Ammon's horn (tissue), 1 donor: Measurements from ENCODE around the gene HPS4.
"Not testable (repeated sequence)": the region's sequence is repeated elsewhere in the genome, so short reads cannot be mapped to it uniquely, and the experiment has no call there.

ENCODE experiments used
- DNase-seq: peaks from one replicate; pipeline ENCODE4 v3.0.0-alpha.2; 2016; ENCODE audit warnings: low spot score

Gene HPS4

GRCh38 chr22:26483439-26484359 lies at the start of gene HPS4, which contains the start of gene SRRD:
Gene HPS4 (minus strand): TSS chr22:26483783. CDS start chr22:26481762, 2,021 bp downstream.
Gene SRRD (plus strand): TSS chr22:26483877. CDS start chr22:26483891, 14 bp downstream.
- peak; percentile 90 for DNase-seq

GRCh38 chr22:26529345-26529744 lies 45.8 kb upstream of the HPS4 start:
- DNase-seq, result no peak

GRCh38 chr22:26528518-26528917 lies 44.9 kb upstream of the HPS4 start:
- DNase-seq, result not testable (repeated sequence)

DNA sequence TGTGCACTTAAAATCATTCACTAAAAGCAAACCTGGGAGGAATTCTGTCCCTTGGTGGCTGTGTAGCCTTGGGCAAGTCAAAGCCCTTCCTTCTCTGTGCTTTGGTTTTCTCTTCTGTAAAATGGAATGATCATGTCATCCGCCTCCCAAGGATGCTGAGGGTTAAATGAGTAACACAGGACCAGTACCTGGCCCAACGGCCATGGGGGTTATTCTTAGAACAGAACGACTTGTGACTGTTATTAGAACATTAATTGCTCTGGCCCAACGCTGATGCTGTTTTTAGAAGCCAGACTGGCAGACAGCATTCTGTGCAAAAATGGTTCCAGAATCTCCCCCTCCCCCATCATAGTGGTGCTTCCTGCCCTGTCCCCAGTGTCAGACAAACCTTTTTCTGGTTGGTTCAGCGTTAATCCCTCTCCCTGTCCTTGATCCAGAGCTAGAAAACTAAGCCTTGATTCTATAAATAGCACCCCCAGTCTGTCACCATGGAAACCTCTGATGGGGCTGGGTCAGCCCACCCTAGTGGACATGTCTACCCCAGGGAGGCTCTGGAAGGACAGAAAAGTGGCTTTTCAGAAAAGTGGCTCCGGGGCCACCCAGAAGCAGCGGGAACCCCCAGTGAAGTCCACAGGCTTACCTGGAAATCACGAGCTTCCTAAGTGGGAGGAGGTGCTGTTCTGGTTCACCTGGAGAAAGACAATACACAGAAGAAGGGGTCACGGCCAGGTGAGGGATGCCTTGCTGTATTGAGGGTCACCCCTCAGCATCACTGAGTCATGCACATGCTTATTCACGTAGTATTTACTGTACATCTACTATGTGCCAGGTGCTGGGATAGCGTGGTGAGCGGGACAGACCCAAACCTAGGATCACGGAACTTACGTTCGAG lies 44.2 kb upstream of the HPS4 start:
- no peak for DNase-seq

- no peak for DNase-seq
These were observed 43.6 kb upstream of the HPS4 start for GRCh38 chr22:26527167-26527566.

GRCh38 chr22:26525946-26526564 lies 42.5 kb upstream of the HPS4 start:
- DNase-seq, result no peak

DNA sequence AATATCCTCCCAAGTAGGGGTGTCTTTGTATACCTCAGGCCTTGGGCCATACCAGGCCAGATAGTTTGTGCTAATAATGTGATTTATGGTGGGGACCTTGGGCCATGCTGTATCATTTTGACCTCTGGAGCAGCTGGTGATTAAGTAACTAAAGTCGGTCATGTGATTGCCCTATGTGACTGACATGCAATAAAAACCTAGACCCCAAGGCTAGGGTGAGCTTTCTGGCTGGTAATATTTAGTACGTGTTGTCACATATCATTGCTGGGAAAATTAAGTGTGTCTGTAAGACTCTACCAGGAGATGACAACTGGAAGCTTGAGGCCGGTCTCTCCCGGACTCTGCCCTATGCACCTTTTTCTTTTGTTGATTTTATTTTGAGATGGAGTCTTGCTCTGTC lies 41.3 kb upstream of the HPS4 start:
- DNase-seq, result no peak

DNA sequence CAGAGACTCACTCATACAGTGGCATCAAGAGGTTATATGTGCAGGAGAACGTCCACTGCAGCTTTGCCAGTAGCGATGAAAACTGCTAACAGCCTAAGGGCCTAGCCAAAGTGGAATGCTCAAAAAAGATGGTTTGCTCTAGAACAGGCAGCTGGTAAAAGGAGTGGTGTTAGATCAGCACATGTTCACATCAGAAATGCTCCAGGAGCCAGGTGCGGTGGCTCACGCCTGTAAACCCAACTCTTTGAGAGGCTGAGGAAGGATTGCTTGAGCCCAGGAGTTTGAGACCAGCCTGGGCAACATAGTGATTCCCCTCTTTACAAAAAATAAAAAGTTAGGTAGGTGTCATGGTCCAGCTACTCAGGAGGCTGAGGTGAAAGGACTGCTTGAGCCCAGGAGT lies 39.0 kb upstream of the HPS4 start:
- DNase-seq, result no peak

GRCh38 chr22:26522012-26522411 lies 38.4 kb upstream of the HPS4 start:
- DNase-seq, result no peak

GRCh38 chr22:26517429-26517828 lies 33.8 kb upstream of the HPS4 start:
- no peak for DNase-seq

GRCh38 chr22:26516503-26516902 lies 32.9 kb upstream of the HPS4 start:
- no peak for DNase-seq

GRCh38 chr22:26515931-26516330 lies 32.3 kb upstream of the HPS4 start:
- no peak for DNase-seq

DNA sequence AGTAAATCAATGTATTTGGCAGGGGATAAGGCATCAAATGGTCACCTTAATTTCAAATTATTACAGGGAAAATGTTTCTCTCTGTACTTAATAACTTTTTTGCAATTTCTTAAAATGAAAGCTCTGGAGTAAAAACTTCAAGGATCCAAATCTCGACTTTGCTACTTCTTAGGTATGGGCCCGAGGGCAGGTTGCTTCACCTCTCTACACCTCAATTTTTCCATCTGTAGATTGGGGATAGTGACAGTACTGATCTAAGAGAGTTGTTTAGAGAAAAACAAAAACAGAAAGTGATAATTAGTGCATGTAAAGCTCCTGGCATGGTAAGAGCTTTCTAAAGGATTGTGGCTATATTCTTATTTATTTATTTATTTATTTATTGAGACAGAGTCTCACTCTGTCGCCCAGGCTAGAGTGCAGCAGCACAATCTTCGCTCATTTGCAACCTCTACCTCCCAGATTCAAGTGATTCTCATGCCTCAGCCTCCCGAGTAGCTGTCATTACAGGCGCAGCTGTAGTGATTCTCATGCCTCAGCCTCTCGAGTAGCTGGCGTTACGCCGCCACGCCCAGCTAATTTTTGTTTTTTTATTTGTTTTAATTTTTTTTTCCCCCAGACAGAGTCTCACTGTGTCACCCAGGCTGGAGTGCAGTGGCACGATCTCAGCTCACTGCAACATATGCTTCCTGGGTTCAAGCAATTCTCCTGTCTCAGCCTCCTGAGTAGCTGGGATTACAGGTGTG lies 31.0 kb upstream of the HPS4 start:
- DNase-seq, result no peak

- no peak for DNase-seq
These were observed 30.3 kb upstream of the HPS4 start for GRCh38 chr22:26513838-26514237.

DNA sequence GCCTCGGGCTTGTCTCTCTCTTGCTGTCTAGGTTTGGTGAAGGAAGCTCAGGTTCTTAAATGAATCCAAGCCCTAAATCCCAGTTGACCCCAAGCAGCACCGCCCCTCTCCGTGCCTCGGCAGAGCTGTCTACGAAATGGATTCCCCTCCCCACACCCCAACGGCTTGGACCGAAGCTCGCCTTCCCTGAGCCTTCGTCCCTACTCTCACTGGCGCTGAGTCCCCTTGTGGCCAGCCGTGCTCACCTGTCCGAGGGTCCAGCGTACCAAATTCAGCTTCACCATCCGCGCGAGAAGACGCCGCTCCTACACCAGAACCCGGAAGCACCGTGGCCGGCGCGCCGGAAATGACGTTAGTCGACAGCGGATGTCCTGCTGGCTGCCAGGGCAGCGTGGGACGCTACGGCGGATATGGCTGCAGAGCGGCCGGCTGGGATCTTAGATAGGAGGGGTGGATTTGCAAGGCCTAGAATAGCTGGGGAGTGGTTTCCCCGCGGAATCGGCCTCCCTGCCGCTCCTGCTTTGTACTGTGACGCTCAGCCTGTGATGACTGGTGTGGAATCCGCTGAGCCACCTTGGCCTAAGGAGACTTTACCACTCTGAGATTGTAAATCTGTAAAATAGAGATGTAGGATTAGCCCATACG lies 28.7 kb upstream of the HPS4 start, which contains the start of gene TFIP11:
TFIP11 (minus strand) TSS at position 325 of the 645 bp plus-strand sequence. CDS start 2,201 bp downstream, outside the sequence.
- peak; percentile 96 for DNase-seq

DNA sequence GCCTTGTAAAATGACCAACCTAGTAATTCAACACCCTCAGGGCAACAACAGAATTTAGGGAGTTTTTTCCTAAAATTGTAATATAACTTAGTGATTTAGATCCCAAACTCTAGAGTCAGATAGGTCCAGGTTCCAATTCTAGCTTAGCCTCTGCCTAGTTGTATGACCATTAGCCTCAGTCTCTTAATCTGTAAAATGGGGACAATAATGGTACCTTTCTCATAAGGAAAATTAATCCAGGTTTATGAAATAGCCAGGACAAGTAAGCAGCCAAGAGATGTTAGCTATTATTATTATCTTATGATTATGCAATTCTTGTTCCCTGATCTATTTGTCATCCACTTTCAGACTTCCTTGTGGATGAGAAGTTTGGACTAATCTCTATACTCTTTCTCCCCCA lies 24.6 kb upstream of the HPS4 start:
- DNase-seq, result no peak

GRCh38 chr22:26503758-26504157 lies 20.2 kb upstream of the HPS4 start:
- DNase-seq, result no peak

- DNase-seq, result peak; percentile 66
These were observed 19.3 kb upstream of the HPS4 start for GRCh38 chr22:26502688-26503561.

- no peak for DNase-seq
These were observed 18.4 kb upstream of the HPS4 start for GRCh38 chr22:26501996-26502395.

DNA sequence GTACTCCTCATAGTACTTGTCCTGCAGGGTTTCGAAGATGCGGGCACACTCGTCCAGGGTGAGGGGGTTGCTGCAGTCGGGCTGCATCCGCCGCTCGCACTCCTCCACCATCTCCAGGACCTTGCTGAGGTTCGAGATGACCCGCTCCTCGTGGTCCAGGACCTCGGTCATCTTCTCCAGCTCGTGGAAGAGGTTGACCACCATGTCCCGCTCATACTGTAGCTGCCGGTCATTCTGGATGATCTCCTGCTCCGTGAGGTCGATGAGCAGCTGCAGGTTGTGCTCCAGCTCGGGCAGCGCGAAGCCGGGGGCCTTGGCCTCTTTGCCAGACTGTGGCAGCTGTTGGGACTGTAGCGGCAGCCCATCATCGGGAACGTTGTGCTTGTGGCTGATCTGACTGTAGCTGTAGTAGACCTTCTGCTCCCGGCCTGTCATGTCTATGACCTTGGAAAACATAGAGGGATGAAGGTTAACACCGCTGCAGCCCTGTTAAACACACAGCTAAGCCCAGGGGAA lies 15.7 kb upstream of the HPS4 start:
- DNase-seq, result no peak
